GM15510 (cell line): ENCODE results near the gene BBS9.

ENCODE experiments used
- POLR2A ChIP-seq: IDR thresholded peaks from 3 replicates; pipeline ENCODE4 v1.6.1; 2011; ENCODE audit warnings: borderline replicate concordance; ENCODE audit not compliant: insufficient read length; ENCODE audit errors: extremely low read depth

The BBS9 gene

GRCh38 chr7:33589911-33590310, 460.5 kb downstream of the BBS9 start:
- TF ChIP-seq POLR2A = no peak

- TF ChIP-seq POLR2A = no peak
Measured at GRCh38 chr7:33590916-33591315, 461.6 kb downstream of the BBS9 start.

- no peak for TF ChIP-seq POLR2A
Measured at GRCh38 chr7:33591490-33591889, 462.1 kb downstream of the BBS9 start.

GRCh38 chr7:33592718-33593117, 463.4 kb downstream of the BBS9 start:
- no peak for TF ChIP-seq POLR2A

- no peak for TF ChIP-seq POLR2A
Measured at GRCh38 chr7:33593611-33594010, 464.2 kb downstream of the BBS9 start.

GRCh38 chr7:33596686-33597085, 467.3 kb downstream of the BBS9 start:
- TF ChIP-seq POLR2A = no peak

- TF ChIP-seq POLR2A = no peak
Measured at GRCh38 chr7:33597181-33597580, 467.8 kb downstream of the BBS9 start.

GRCh38 chr7:33601101-33601500, 471.7 kb downstream of the BBS9 start:
- TF ChIP-seq POLR2A = no peak

GRCh38 chr7:33601884-33602283, 472.5 kb downstream of the BBS9 start:
- no peak for TF ChIP-seq POLR2A

- no peak for TF ChIP-seq POLR2A
Measured at GRCh38 chr7:33604056-33604455, 474.7 kb downstream of the BBS9 start.

GRCh38 chr7:33610918-33611317, 481.6 kb downstream of the BBS9 start:
- no peak for TF ChIP-seq POLR2A

- TF ChIP-seq POLR2A = no peak
Measured at GRCh38 chr7:33612442-33612841, 483.1 kb downstream of the BBS9 start.

GRCh38 chr7:33614357-33615117, 485.2 kb downstream of the BBS9 start:
- no peak for TF ChIP-seq POLR2A

- TF ChIP-seq POLR2A = no peak
Measured at GRCh38 chr7:33616752-33617151, 487.4 kb downstream of the BBS9 start.

- no peak for TF ChIP-seq POLR2A
Measured at GRCh38 chr7:33619264-33619663, 489.9 kb downstream of the BBS9 start.

GRCh38 chr7:33623267-33623666, 493.9 kb downstream of the BBS9 start:
- no peak for TF ChIP-seq POLR2A

GRCh38 chr7:33624215-33624614, 494.9 kb downstream of the BBS9 start:
- no peak for TF ChIP-seq POLR2A

GRCh38 chr7:33626869-33627268, 497.5 kb downstream of the BBS9 start:
- no peak for TF ChIP-seq POLR2A

- TF ChIP-seq POLR2A = no peak
Measured at GRCh38 chr7:33627741-33628140, 498.4 kb downstream of the BBS9 start.
